ENCODE data around the gene MFSD1. TPM values are rescaled to one million over a fixed set of nuclear protein-coding genes. Genes with fewer than 3 reads are reported as not detected.

The MFSD1 gene
- total RNA-seq, 2 experiments from 2014 or later = 26.0 to 27.3 TPM

DNA sequence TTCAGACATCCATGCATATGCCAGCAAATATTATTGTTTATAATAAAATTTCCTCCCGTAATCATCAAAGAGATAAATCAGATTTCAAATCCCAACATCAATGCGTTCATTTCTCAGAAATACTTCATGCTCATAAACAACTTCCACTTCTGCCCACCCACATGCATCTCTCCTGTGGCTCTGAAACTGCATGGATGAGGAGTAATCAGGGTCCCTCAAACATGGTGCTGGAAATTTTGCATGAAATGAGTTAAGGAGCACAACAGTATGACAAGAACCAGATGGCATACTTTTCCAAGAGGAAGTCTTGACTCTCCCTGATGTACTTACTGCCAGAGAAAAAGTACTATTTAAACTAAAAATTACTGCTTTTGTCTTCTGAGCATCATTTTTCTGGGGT is 26.9 kb upstream of the MFSD1 start:
- CTCF ChIA-PET (ENCODE audit: unreplicated experiment) = interaction anchor here (0.9 kb wide), 1 partner anchor 30 kb away, joined by 4 read pairs; no protein-coding TSS in a partner anchor
- no peak overlapping the region for H2AFZ ChIP-seq (ENCODE audit: low read length)
- intact Hi-C loops (cut with micrococcal nuclease; ENCODE audit: unreplicated experiment) = no loop called here

DNA sequence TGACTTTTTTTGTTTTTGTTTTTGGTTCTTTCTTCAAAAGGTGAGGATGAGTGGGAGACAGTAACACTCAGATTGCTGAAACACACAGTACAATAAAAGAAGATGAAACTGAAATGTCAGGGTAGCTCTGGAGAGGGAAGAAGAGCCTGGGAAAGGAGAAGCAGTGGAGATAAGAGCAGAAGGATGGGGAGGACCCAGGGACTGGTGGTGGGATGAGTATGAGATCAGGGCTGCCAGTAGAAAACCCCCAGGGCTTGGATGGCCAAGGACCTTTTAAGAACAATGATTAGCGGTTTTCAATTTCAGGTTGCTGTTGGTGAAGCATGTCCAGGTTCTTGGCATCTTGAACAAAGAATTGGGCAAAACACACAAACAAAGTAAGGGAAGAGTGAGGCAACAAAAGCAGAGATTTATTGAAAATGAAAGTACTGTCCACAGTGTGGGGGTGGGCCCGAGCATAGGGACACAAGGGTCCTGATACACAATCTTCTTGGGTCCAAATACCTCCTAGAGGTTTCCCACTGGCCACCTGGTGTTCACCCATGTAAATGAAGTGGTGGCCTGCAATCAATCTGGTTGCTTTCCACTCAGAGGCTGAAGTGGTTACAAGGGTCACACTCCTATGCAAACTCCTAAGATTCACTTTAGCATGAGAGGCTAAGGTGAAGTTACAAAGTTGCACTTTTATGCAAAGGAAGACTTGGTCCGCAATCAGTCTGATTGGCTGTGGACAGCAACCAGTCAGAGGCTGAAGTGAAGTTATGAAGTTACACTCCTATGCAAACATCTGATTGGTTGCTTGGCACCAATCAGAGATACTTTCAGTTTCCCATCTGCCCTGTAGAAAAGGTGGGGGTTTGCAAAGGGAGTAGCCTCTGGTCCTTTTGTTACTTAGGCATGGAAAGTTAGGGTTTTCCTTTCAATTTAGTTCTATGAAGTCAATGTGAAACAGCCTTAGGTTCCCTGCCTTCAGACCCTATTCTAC is 26.1 kb upstream of the MFSD1 start:
- Histone ChIP-seq H3K27ac (ENCODE audit: low read depth, low read length, poor library complexity, severe bottlenecking) (no peak overlapping the region), H2AFZ (ENCODE audit: low read length) (no peak overlapping the region), H3K9me3 (ENCODE audit: low read length) (no peaks in the 10 kb centered on the region), H3K9me2 (ENCODE audit: insufficient read depth, low read length) (no peaks in the 10 kb centered on the region), H3K4me3 (ENCODE audit: low read depth, low read length, poor library complexity, severe bottlenecking) (no peak overlapping the region), H3K79me2 (ENCODE audit: insufficient read depth, low read depth, low read length) (no peaks in the 10 kb centered on the region), H3K4me1 (ENCODE audit: insufficient read depth, low read length, poor library complexity, severe bottlenecking) (no peaks in the 10 kb centered on the region), H3K4me2 (ENCODE audit: low read length) (no peak overlapping the region), H4K20me1 (ENCODE audit: insufficient read depth, low read length) (no peaks in the 10 kb centered on the region), H3K36me3 (ENCODE audit: insufficient read depth, low read length) (no peaks in the 10 kb centered on the region)
- intact Hi-C loops (cut with micrococcal nuclease; ENCODE audit: unreplicated experiment) = no loop called here
- TF ChIP-seq, protein P1, sequence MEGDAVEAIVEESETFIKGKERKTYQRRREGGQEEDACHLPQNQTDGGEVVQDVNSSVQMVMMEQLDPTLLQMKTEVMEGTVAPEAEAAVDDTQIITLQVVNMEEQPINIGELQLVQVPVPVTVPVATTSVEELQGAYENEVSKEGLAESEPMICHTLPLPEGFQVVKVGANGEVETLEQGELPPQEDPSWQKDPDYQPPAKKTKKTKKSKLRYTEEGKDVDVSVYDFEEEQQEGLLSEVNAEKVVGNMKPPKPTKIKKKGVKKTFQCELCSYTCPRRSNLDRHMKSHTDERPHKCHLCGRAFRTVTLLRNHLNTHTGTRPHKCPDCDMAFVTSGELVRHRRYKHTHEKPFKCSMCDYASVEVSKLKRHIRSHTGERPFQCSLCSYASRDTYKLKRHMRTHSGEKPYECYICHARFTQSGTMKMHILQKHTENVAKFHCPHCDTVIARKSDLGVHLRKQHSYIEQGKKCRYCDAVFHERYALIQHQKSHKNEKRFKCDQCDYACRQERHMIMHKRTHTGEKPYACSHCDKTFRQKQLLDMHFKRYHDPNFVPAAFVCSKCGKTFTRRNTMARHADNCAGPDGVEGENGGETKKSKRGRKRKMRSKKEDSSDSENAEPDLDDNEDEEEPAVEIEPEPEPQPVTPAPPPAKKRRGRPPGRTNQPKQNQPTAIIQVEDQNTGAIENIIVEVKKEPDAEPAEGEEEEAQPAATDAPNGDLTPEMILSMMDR (conservative IDR thresholded peaks at IDR 0.05; ENCODE audit: low read length) = no peak
- no peak for TF ChIP-seq EZH2phosphoT487 (IDR thresholded peaks at IDR 0.05; ENCODE audit: borderline replicate concordance, low read depth, low read length)
- ChIA-PET POLR2A (no interaction called here), CTCF (ENCODE audit: unreplicated experiment) (no interaction called here)
- no peak for DNase-seq (ENCODE audit: low spot score)
- no TSS peak for BruUV-seq (replicated peaks)

More for the DNA sequence above, 26.9 kb upstream of the MFSD1 start:
- no peaks in the 10 kb centered on the region for H3K9me3 ChIP-seq (ENCODE audit: low read length)
- H3K4me3 ChIP-seq (ENCODE audit: low read depth, low read length, poor library complexity, severe bottlenecking) = no peak overlapping the region
- no peaks in the 10 kb centered on the region for H3K9me2 ChIP-seq (ENCODE audit: insufficient read depth, low read length)
- no peaks in the 10 kb centered on the region for H3K36me3 ChIP-seq (ENCODE audit: insufficient read depth, low read length)
- BruUV-seq (replicated peaks) = no TSS peak
- TF ChIP-seq, protein P1 (conservative IDR thresholded peaks at IDR 0.05; ENCODE audit: low read length) = no peak
- TF ChIP-seq EZH2phosphoT487 (IDR thresholded peaks at IDR 0.05; ENCODE audit: borderline replicate concordance, low read depth, low read length) = no peak
- POLR2A ChIA-PET = no interaction called here
- no peaks in the 10 kb centered on the region for H3K4me1 ChIP-seq (ENCODE audit: insufficient read depth, low read length, poor library complexity, severe bottlenecking)
- no peak for DNase-seq (ENCODE audit: low spot score)
- H3K27ac ChIP-seq (ENCODE audit: low read depth, low read length, poor library complexity, severe bottlenecking) = no peak overlapping the region
- no peaks in the 10 kb centered on the region for H3K79me2 ChIP-seq (ENCODE audit: insufficient read depth, low read depth, low read length)
- no peak overlapping the region for H3K4me2 ChIP-seq (ENCODE audit: low read length)
- no peaks in the 10 kb centered on the region for H4K20me1 ChIP-seq (ENCODE audit: insufficient read depth, low read length)

DNA sequence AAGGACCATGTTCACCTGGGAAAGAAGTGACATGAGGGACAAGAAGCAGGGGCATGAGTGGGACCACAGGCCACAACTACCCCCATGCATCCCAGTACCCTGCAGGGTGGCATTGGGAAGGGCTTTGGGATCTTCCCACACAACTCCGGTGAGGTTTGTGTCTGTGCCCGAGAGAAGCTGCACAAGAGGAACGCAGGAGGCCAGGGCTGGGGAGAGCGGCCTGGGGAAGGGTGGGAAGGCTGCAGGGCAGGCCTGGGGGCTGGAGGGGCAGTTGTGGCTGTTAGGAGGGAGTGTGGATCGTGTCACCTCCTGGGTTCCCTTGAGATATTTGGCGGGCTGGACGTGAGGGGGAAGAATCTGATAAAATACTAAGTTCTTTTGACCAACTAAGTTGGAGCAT is 25.3 kb upstream of the MFSD1 start:
- BruUV-seq (replicated peaks) = no TSS peak

More for the DNA sequence above, 25.3 kb upstream of the MFSD1 start:
- Histone ChIP-seq H2AFZ (ENCODE audit: low read length) (no peak overlapping the region), H3K9me3 (ENCODE audit: low read length) (no peaks in the 10 kb centered on the region), H3K4me3 (ENCODE audit: low read depth, low read length, poor library complexity, severe bottlenecking) (no peak overlapping the region), H3K27ac (ENCODE audit: low read depth, low read length, poor library complexity, severe bottlenecking) (no peak overlapping the region), H3K9me2 (ENCODE audit: insufficient read depth, low read length) (no peaks in the 10 kb centered on the region), H4K20me1 (ENCODE audit: insufficient read depth, low read length) (no peaks in the 10 kb centered on the region), H3K79me2 (ENCODE audit: insufficient read depth, low read depth, low read length) (no peaks in the 10 kb centered on the region), H3K36me3 (ENCODE audit: insufficient read depth, low read length) (no peaks in the 10 kb centered on the region), H3K4me1 (ENCODE audit: insufficient read depth, low read length, poor library complexity, severe bottlenecking) (no peaks in the 10 kb centered on the region), H3K4me2 (ENCODE audit: low read length) (no peak overlapping the region)
- intact Hi-C loops (cut with micrococcal nuclease; ENCODE audit: unreplicated experiment) = no loop called here
- no peak for DNase-seq (ENCODE audit: low spot score)
- TF ChIP-seq EZH2phosphoT487 (IDR thresholded peaks at IDR 0.05; ENCODE audit: borderline replicate concordance, low read depth, low read length) = no peak
- TF ChIP-seq, protein P1 (conservative IDR thresholded peaks at IDR 0.05; ENCODE audit: low read length) = no peak
- ChIA-PET POLR2A (interaction anchor here (0.7 to 1.6 kb wide), 2 partner anchors 44 to 114 kb away, joined by 3 read pairs; no protein-coding TSS in a partner anchor), CTCF (ENCODE audit: unreplicated experiment) (no interaction called here)
